ENCODE results near the gene GXYLT1. TPM values are rescaled to one million over a fixed set of nuclear protein-coding genes. Genes with fewer than 3 reads are reported as not detected.

The GXYLT1 gene
- total RNA-seq, 4 donors from 2014 or later: 3.6 to 17.5 (median 8.7) TPM

GRCh38 chr12:42125388-42125767, 19.3 kb downstream of the GXYLT1 start:
- H3K9me3 ChIP-seq: no peaks in the 10 kb centered on the region
- no peak overlapping the region for H3K4me3 ChIP-seq
- H3K36me3 ChIP-seq: no peaks in the 10 kb centered on the region
- TF ChIP-seq EP300 (IDR thresholded peaks at IDR 0.05; ENCODE audit: low read depth) (no peak), POLR2A (IDR thresholded peaks at IDR 0.05) (no peak), CTCF (IDR thresholded peaks at IDR 0.05) (no peak), POLR2AphosphoS5 (IDR thresholded peaks at IDR 0.05) (no peak)
- intact Hi-C loops (cut with DNase I; ENCODE audit: low total_unique reads) (loop anchor here (5.0 kb wide), 1 partner anchor 207 kb away; no protein-coding TSS in a partner anchor), in situ Hi-C loops (cut with MboI; ENCODE audit: low pct_ligation_motif_present in 1 of 4, low pct_unique_long_range_greater_than_20kb in 1 of 4, low sequenced_read_pairs in 3 of 4) (loop anchor here in 2 of 4 donors (25.0 kb wide), 2 partner anchors 112 to 1212 kb away; partner anchors contain the start of gene YAF2 (in 1 of the 2))
- no peak overlapping the region for H3K27ac ChIP-seq
- DNase-seq: no peak
- H3K4me1 ChIP-seq: peaks cover 0 to 12% (median 0%) of the 10 kb centered on the region in 4 donors
- 43 to 50% methylated on average over 1 of the region's 1 CpG for WGBS, 2 donors (ENCODE audit: low coverage in 1 of 2)
- no peaks in the 10 kb centered on the region for H3K27me3 ChIP-seq

- in situ Hi-C loops (cut with MboI; ENCODE audit: low pct_ligation_motif_present in 1 of 4, low pct_unique_long_range_greater_than_20kb in 1 of 4, low sequenced_read_pairs in 3 of 4): loop anchor here in 2 of 4 donors (25.0 kb wide), 2 partner anchors 112 to 1212 kb away; partner anchors contain the start of gene YAF2 (in 1 of the 2)
Observed at GRCh38 chr12:42124764-42125387, 19.8 kb downstream of the GXYLT1 start.

GRCh38 chr12:42119085-42119633, 25.5 kb downstream of the GXYLT1 start:
- DNase-seq: no peak
- no peaks in the 10 kb centered on the region for H3K4me1 ChIP-seq
- H3K9me3 ChIP-seq: no peaks in the 10 kb centered on the region
- H3K27me3 ChIP-seq: no peaks in the 10 kb centered on the region
- H3K27ac ChIP-seq: no peak overlapping the region
- TF ChIP-seq POLR2AphosphoS5 (IDR thresholded peaks at IDR 0.05): no peak
- no peak for TF ChIP-seq EP300 (IDR thresholded peaks at IDR 0.05; ENCODE audit: low read depth)
- TF ChIP-seq POLR2A (IDR thresholded peaks at IDR 0.05): no peak
- no peak for TF ChIP-seq CTCF (IDR thresholded peaks at IDR 0.05)
- 70 to 85% methylated on average over 2 of the region's 2 CpGs for WGBS, 2 donors (ENCODE audit: low coverage in 1 of 2)
- H3K4me3 ChIP-seq: no peak overlapping the region
- in situ Hi-C loops (cut with MboI; ENCODE audit: low pct_ligation_motif_present in 1 of 4, low pct_unique_long_range_greater_than_20kb in 1 of 4, low sequenced_read_pairs in 3 of 4): no loop called here
- intact Hi-C loops (cut with DNase I; ENCODE audit: low total_unique reads): no loop called here
- H3K36me3 ChIP-seq: peaks cover 0 to 7% (median 3%) of the 10 kb centered on the region in 4 donors

More at GRCh38 chr12:42124764-42125387, 19.8 kb downstream of the GXYLT1 start:
- H3K4me3 ChIP-seq: no peak overlapping the region
- WGBS, 2 donors (ENCODE audit: low coverage in 1 of 2): 50 to 56% methylated on average over 5 of the region's 5 CpGs
- H3K27me3 ChIP-seq: no peaks in the 10 kb centered on the region
- intact Hi-C loops (cut with DNase I; ENCODE audit: low total_unique reads): loop anchor here (5.0 kb wide), 1 partner anchor 207 kb away; no protein-coding TSS in a partner anchor
- no peak for TF ChIP-seq EP300 (IDR thresholded peaks at IDR 0.05; ENCODE audit: low read depth)
- TF ChIP-seq POLR2A (IDR thresholded peaks at IDR 0.05): no peak
- no peak for TF ChIP-seq POLR2AphosphoS5 (IDR thresholded peaks at IDR 0.05)
- no peak for TF ChIP-seq CTCF (IDR thresholded peaks at IDR 0.05)
- peaks cover 0 to 12% (median 0%) of the 10 kb centered on the region in 4 donors for H3K4me1 ChIP-seq
- no peak for DNase-seq
- no peaks in the 10 kb centered on the region for H3K36me3 ChIP-seq
- H3K9me3 ChIP-seq: no peaks in the 10 kb centered on the region
- no peak overlapping the region for H3K27ac ChIP-seq

- H3K4me3 ChIP-seq: no peak overlapping the region
- H3K9me3 ChIP-seq: no peaks in the 10 kb centered on the region
- in situ Hi-C loops (cut with MboI; ENCODE audit: low pct_ligation_motif_present in 1 of 4, low pct_unique_long_range_greater_than_20kb in 1 of 4, low sequenced_read_pairs in 3 of 4): no loop called here
- WGBS, 2 donors (ENCODE audit: low coverage in 1 of 2): 78 to 88% methylated on average over 5 of the region's 5 CpGs
- H3K27ac ChIP-seq: no peak overlapping the region
- H3K36me3 ChIP-seq: peaks cover 0 to 7% (median 4%) of the 10 kb centered on the region in 4 donors
- no peak for TF ChIP-seq POLR2A (IDR thresholded peaks at IDR 0.05)
- no peak for TF ChIP-seq CTCF (IDR thresholded peaks at IDR 0.05)
- no peak for TF ChIP-seq EP300 (IDR thresholded peaks at IDR 0.05; ENCODE audit: low read depth)
- TF ChIP-seq POLR2AphosphoS5 (IDR thresholded peaks at IDR 0.05): no peak
- no peaks in the 10 kb centered on the region for H3K27me3 ChIP-seq
- no peaks in the 10 kb centered on the region for H3K4me1 ChIP-seq
- intact Hi-C loops (cut with DNase I; ENCODE audit: low total_unique reads): no loop called here
- DNase-seq: no peak
Observed at GRCh38 chr12:42118136-42118879, 26.4 kb downstream of the GXYLT1 start.
